Ammon's horn (tissue), 1 donor: ENCODE results near the gene BOLA1.
"Not testable (repeated sequence)": the region's sequence is repeated elsewhere in the genome, so short reads cannot be mapped to it uniquely, and the experiment has no call there.

Source experiments
- DNase-seq: peaks from one replicate; pipeline ENCODE4 v3.0.0-alpha.2; 2016; ENCODE audit warnings: low spot score

Gene BOLA1, protein sequence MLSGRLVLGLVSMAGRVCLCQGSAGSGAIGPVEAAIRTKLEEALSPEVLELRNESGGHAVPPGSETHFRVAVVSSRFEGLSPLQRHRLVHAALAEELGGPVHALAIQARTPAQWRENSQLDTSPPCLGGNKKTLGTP

DNA sequence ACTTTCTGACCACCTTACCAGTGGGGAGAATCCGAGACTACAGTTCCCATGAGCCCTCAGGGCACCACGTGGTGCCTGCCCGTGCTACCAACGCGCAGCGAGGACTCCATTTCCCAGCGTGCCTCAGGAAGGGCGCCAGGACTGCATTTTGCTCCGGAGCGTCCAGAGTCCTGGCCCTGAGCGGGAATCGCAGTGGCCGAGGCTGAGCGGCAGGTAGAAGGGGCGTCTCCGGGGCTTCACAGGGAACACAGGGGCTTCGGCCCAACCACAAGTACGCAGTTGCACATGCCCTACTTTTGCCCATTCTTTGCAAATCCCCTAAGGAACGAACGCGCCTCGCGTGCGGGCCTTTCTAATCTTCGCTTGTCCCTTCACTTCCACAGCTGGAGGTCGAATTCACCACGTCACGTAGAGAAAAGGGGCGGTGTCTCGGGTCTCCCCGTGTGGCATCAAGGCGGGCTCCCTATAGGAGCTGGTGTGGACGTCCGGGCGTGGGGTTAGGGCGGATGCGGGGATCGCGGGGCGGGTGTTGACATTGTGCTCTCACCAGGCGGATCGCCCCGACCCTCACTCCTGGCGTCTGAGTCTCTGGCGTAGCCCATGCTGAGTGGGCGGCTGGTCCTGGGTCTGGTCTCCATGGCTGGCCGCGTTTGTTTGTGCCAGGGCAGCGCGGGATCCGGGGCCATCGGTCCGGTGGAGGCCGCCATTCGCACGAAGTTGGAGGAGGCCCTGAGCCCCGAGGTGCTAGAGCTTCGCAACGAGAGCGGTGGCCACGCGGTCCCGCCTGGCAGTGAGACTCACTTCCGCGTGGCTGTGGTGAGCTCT is at the start of gene BOLA1:
Gene BOLA1 (plus strand): TSS at position 109 of the 825 bp plus-strand sequence. CDS start 492 bp downstream, at position 601.
- peak; percentile 97 for DNase-seq

DNA sequence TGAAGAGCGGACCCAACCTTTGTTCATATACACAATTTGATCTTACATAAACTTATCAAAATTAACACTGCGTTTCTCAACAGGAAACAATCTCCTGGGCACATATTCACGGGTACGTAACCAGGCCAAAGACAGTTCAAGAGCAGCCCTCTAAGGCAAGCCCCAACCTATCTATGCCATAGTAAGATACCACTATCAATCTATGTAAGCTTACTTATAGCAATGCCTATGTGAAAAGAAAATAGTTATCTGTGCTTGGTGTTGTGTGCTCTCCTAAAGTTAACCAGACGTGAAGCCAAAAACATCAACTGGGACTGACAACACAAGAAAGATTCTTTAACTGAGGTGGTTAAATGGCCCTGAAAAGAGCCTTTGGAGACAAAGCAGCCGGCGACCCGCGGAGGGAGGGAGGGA is 49.4 kb upstream of the BOLA1 start:
- peak; percentile 3 for DNase-seq

DNA sequence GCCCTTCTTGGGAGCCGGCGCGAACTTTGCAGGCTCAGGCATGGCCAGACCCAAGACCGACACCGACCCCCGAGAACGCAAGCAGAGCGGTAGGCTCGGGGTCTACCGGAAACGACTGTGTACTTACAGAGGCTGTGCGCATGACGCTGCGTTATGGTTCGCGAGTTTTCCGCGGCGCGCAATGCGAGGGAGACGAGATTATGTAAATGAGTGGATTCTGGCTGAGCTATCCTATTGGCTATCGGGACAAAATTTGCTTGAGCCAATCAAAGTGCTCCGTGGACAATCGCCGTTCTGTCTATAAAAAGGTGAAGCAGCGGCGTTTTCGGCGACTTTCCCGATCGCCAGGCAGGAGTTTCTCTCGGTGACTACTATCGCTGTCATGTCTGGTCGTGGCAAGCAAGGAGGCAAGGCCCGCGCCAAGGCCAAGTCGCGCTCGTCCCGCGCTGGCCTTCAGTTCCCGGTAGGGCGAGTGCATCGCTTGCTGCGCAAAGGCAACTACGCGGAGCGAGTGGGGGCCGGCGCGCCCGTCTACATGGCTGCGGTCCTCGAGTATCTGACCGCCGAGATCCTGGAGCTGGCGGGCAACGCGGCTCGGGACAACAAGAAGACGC is 48.5 kb upstream of the BOLA1 start:
- not testable (repeated sequence) for DNase-seq

DNA sequence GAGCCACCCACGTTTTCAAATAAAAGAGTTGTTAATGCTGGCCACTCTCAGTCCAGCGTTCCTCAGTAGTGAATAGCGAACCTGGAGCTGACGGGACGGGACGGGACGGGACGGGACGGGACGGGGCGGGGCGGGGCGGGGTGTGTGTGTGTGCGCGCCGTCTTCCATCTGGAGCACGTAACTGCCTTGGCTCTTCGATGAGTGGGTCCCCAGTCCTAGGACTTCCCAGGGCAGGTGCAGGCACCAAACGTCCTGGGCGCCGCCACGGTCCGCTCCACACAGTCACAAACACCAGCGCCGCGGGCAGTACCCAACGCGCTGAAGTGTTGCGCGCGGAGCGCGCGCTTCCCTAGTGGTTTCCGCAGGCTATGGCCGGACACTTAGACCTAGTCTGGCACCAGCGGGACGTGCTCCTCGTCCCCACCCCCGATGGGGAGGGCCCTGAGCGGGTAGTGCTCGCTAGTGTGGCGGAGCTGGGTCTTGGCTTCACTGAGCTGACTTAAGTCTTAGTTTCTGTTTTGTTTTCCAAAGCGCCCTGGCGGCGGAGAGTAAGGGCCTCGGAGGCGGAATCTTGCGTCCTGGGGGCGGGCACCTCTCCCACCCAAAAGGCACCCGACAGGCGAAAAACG is 47.7 kb upstream of the BOLA1 start:
- DNase-seq: not testable (repeated sequence)

DNA sequence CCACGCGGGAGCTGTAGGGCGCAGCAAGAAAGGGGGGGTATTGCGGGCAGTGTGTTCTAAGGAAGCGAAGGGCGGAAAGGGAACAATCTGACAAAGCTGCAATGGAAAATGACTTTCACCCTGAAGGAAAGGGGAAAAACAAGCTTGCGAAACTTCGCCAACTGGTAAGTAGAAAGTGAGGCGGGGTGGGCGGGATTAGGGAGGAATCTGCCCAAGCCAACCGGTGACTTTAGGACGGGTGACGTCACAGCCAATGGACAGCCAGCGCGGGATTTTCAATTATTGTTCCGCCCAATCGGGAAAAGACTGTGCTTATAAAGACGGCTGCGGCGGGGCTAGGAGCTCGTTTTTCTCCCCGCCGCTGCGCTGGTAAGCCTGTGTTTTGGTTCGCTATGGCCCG is 47.1 kb upstream of the BOLA1 start:
- not testable (repeated sequence) for DNase-seq

DNA sequence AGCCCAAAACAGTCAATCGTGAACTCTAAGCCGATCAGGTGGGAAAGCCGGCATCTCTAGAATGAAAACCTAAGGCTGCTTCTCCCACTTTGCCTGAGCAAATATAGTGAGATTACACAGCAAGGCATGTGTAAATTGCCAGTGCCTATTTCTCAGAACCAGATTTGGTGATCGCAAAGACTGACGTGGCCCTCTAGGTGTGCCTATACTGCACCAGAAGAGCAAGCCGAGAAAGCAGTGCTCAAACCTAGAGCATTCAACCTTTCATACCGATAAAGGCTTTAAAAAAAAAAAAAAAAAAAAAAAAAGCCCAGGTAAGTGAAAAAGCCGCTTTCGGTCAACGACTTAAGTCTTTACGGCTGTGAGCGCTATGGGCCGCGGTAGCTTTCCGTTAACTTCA is 39.1 kb upstream of the BOLA1 start:
- DNase-seq: not testable (repeated sequence)

DNA sequence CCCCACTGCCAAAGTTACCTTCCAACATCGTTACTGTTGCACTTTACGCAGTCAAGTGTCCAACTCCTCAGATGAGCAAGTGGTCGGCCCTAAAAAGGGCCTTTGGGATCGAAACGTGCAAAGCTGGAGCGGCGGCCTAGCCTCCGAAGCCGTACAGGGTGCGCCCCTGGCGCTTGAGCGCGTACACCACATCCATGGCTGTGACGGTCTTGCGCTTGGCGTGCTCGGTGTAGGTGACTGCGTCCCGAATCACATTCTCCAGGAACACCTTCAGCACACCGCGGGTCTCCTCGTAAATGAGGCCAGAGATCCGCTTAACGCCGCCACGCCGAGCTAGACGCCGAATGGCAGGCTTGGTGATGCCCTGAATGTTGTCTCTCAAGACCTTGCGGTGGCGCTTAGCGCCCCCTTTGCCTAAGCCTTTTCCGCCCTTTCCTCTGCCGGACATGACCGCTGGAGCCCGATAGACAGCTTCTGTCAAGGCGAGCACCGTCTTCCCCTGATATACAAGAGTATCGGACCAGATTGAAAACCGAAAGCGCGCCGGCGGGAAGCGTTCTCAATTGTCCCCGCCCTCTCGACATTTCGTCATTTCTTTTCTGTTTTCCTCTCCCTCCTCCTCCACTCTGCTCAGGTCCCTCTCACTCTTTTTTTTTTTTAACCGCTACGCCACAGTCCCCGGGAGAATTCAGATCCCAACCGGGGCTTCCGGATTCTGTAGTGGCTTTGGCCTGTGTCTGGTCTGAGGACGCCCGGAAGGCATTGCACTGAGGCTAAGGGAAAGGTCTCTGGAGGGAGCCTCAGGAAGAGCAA is 38.5 kb upstream of the BOLA1 start:
- DNase-seq: not testable (repeated sequence)

DNA sequence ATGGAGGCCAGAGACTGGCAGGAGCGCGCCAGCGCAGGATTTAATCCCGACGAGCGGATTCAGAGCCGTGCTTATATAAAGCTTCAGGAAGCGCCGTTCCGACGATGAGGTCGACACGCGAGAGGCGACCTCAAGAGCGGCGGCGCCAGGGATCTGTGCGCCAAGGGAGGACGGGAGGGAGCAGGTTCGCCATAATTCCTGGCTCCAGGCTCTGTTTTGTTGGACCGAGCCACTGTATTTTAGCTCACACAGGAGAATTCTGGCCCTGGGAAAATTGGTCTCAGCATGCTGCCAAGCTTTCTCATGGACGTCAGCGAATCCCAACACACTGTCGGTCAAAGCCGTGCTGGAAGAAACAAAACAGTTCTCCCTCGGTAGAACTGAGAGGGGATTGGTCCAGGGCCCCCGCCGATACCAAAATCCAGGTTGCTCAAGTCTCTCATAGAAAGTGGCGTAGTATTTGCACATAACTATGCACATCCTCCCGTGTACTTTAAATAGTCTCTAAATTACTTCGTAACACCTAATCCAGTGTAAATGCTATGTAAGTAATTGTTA is 37.8 kb upstream of the BOLA1 start:
- DNase-seq: not testable (repeated sequence)

DNA sequence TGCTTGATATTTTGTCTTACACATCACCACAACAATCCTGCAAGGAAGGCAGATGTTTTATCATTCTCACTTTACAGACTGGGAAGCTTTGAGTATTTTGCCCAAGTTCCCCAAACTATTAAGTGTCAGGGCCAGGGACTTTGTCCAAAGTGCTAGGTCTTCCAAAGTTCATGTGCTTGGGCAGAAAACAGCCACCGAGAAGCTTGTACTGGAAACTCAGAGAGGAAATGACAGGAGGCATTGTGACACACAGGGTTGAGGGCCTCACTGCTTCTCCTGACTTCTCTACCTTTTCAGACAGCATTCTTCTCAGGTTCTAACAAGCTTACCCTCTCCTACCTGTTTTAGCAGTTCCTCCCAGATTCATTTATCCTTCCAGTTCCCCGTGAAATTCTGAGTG is 32.5 kb upstream of the BOLA1 start:
- not testable (repeated sequence) for DNase-seq

DNA sequence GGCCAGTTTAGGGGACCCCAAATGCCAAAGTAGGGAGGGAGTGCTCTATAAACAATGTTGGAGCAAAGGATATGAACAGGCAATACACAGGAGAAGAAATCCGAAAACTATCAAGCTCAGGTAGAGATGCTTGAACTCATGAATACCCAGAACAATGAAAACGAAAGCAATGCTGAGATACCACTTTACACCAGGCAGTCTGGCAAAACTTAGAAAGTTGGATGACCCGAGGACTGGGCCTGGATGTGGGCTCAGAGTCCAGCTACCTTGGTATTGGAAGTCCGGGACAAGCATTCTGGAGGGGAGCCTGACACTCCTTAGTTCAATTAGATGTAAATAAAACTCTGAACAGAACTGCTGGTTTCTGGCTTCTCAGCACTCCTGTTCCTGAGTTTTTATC is 26.3 kb upstream of the BOLA1 start:
- DNase-seq: not testable (repeated sequence)

DNA sequence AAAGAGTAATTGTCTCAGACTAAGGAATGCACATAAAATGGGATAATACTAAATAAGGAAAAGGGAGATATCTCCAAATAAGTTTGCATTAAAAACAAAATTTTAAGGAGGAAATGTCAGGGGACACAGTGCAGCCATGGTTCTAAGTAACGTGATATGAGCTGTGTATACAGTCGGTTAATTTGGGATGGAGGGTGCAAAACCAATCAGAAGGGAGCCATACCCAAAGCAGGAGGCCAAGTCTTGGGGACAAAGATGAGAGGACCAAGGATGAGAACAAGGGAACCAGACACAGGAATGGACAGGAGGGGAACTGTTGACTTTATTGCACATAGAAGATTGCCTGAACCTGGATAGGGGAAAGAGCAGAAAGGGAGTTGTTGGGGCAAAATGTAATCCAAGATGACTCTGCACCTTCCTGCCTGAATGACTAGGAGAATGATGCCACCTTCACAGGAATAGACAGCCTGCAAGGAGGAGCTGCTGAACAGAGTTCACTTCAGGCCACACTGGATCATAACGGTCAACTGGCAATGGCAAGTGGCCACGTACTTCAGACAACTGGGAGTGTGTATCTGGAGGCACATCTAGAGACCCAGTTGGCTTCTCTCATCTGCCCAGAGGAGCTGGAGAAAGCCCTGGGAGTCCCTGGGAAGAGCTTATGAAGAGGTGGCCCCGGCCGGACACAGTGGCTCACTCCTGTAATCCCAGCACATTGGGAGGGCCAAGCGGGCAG is 22.0 kb upstream of the BOLA1 start:
- DNase-seq: no peak

DNA sequence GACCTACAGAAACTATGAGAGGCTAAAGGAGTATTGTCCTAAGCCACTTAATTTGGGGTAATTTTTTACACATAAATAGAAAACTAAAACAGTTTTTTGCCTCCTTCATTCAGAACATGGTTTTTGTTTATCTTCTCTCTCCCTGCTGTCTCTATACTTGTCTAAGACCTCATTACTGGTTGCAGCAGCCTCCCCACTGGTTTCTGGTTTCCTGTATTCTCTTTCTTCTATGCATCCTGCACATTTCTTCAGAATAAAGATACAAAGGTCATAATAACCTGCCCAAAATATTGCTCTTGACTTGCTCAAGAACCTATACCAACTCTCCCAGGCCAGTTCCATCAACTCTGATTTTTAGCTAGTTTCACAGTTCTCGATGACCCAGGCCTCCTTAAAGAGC is 19.8 kb upstream of the BOLA1 start:
- DNase-seq: no peak

DNA sequence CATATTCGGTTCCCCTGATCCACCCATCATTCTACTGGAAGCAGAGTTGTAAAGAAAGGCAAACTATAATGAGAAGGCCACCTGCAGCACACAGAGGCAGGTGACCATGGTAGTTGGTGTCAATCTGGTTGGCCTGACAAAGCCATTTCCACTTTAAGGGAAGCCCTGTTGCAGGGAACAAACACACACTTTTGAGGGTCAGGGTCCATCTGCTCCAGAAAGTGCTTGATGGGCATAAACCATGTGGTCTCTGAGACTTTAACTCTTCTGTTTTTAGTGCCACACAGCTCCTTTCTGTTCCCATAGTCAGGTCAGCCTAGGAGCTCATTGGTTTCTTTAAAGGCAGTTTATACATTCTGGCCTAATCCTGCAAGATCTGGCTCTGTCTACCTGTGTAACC is 17.5 kb upstream of the BOLA1 start:
- no peak for DNase-seq

DNA sequence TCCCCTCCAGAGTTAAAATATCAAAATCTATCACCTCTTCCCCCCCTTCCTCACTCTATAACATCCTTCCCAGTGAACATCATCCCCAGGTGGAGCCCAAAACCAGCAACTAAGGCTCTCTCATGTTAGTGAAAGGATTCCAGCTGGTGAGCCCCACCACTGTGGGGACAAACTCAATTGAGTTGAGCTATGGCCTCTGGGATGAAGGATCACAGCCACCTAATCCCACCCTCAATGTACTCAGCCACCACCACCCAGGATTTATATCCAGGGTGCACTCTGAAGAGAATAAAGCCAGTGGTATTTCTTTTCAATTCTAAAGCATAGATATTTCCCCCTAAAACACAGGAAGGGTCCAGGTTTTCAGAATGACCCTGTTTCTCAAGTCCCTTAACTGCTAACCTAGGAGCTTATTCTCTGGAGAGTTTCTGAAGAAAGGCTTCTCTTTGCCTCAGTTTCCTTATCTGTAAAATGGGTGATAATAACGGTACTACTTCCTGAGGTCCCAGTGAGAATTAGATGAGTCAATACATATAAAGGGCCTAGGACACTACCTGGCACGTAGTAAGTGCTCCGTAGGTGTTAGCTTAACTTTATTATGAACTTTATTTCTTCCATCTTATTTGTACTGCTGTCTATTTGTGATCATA is 15.6 kb upstream of the BOLA1 start:
- no peak for DNase-seq

DNA sequence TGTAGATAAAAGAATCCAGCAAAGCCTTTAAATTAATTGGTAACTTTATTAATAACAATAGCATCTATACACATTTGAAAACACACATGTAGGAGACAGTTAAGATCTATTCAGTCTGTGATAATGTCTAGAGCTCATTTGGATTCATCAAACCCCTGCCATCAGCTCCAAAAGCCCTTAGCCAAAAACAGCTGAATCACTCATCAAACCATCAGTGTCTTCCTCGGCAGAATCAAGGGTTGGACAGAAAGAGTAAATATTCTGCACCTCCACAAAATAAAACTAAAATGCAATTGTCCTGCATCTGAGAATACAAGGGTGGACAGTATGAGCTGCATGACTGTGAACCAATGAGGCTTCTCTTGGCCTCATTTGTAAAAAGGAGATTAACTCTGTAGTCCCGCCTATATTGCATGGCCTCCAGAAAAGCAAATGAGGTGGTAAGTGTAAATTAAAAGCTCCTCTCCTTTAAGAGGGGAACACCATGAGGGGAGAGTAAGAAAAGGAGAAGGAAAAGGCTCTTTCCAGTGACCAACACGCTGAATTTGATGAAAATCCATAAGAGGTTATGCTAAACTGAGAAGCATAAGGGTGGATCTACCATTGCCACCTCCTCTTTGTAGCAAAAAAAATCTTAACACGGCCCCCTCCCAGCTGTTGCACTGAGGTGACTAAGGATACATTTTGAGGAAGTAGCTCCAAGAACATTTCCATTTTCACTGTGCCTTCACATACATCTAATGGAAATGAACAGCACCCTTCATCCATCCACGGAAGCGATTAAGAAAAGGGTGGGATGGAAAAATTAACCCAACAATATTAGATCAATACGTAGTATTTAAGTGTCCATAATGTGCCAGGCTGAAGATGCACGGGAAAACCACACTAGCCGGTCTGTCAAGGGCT is 14.7 kb upstream of the BOLA1 start:
- DNase-seq: no peak

DNA sequence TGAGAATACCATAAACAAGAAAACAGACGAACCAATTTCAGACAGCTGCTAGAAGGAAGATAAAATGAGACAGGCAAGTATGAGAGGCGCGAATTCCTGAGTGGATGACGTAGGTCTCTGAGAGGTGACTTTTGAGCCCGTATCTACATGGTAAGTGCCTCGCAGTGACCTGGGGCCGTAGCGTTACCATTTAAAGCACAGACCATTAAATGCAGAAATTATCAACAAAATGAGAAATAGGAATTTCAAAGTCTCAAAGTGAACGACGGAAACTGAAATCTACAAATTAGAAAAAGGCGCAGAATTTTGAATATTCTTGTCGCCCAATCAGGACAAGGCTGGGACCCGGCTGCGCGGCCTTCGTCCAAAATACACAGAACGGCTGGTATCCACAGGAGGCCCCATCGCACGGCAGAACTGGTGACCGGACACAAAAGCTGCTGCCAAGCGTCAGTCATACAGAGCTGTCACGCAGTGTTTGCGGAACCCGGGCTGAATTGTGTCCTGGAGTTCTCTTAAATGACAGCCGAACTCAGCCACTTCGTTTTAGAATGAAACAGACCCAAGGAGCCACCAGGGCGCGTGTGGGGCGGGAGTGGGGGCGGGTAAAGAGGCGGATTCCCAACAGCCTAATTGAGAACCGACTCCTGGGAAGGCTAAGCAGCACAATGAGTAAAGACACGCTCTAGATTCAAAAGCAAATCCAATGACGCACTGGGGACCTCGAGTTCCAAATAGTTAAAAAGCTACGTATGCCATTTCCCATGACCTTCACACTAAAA is 13.8 kb upstream of the BOLA1 start:
- peak; percentile 86 for DNase-seq

DNA sequence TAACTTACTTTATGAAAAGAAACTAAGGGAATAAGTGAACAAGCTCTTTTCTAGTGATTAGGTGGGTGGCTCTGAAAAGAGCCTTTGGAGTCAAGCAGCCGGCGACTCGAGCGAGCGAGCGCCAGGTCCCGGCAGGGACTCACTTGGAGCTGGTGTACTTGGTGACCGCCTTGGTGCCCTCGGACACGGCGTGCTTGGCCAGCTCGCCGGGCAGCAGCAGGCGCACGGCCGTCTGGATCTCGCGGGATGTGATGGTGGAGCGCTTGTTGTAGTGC is 13.3 kb upstream of the BOLA1 start:
- not testable (repeated sequence) for DNase-seq

DNA sequence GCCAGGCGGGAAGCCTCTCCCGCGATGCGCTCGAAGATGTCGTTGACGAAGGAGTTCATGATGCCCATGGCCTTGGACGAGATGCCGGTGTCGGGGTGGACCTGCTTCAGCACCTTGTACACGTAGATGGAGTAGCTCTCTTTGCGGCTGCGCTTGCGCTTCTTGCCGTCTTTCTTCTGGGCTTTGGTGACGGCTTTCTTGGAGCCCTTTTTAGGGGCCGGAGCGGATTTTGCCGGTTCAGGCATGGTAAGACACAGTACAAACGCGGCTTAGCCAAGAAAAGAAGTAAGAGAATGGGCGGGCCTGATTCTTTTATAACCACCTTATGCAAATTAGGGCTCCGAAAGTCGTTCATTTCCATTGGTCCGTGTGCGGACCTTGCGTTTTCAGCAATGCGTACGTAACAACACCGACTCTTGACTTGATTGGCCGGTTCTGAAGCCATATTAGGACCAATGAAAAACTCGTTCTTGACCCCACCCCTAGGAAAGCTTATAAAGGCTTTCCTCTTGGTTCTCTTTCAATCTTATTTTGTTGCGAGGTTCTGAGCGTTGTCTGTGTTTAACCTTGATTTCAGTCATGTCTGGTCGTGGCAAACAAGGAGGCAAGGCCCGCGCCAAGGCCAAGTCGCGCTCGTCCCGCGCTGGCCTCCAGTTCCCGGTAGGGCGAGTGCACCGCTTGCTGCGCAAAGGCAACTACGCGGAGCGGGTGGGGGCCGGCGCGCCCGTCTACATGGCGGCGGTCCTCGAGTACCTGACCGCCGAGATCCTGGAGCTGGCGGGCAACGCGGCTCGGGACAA is 12.8 kb upstream of the BOLA1 start:
- peak; percentile 99 for DNase-seq
